Measurements from ENCODE around the gene PRSS57. TPM values are rescaled to one million over a fixed set of nuclear protein-coding genes. Genes with fewer than 3 reads are reported as not detected.

PRSS57 gene
- total and polyA plus RNA-seq, 5 donors: not detected

DNA sequence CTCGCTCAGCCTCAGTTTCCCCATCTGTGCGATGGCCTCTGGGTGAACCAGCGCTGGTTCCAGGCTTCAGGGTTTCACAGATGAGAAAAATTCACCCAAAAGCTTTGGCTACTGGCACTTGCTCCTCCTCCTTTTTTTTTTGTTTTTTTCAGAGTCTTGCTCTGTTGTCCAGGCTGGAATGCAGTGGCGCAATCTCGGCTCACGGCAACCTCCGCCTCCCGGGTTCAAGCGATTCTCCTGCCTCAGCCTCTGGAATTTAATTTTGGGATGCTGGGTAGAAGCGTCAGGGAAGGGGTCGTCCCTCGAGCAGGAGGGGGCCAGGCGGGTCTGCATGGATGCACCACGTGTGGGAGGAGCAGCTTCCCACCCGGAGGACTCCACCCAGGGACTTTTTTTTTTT lies 7.0 kb downstream of the PRSS57 start:
- no peaks in the 10 kb centered on the region for H3K4me1 ChIP-seq (ENCODE audit: control insufficient read depth, insufficient read depth, low read length)
- peak in 2 of 3 donors; percentile 59 to 74 for DNase-seq
- no peak for ATAC-seq
- no peak overlapping the region for H3K27ac ChIP-seq (ENCODE audit: low read length)
- H3K27me3 ChIP-seq (ENCODE audit: control insufficient read depth, insufficient read depth): no peaks in the 10 kb centered on the region
- WGBS: 62% methylated on average over 15 of the region's 15 CpGs
- intact Hi-C loops (cut with DNase I): no loop called here
- no peaks in the 10 kb centered on the region for H3K9me3 ChIP-seq (ENCODE audit: control insufficient read depth, low read length)
- no peak overlapping the region for H3K4me3 ChIP-seq (ENCODE audit: low read length)

DNA sequence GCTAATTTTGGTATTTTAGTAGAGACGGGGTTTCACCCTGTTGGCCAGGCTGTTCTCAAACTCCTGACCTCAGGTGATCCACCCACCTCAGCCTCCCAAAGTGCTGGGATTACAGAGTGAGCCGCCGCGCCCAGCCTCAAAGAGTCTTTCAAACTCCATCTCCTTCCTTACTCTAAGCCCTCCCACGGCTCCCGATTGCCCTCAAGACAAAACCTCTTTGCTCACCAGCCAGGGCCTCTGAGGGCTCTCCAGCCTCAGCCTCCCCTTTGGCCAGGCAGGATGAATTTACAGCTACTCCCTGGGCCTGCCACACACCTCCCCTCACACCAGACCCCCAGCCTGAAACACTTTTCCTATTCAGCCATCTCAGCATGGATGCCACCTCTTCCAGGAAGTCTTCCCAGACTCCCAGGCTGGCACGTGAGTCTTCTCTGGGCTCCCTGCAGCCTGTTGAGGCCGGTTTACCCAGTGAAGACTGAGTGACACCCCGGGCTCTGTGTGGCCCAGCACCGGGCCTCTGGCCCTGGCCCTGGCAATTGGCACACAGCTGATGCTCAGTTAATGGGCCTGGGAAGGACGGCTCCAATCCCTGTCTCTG lies 7.6 kb downstream of the PRSS57 start:
- H3K4me1 ChIP-seq (ENCODE audit: control insufficient read depth, insufficient read depth, low read length): no peaks in the 10 kb centered on the region
- H3K4me3 ChIP-seq (ENCODE audit: low read length): no peak overlapping the region
- DNase-seq (peak in 1 of 3 donors; percentile 48), ATAC-seq (no peak)
- no peak overlapping the region for H3K27ac ChIP-seq (ENCODE audit: low read length)
- no peaks in the 10 kb centered on the region for H3K9me3 ChIP-seq (ENCODE audit: control insufficient read depth, low read length)
- intact Hi-C loops (cut with DNase I): no loop called here
- no peaks in the 10 kb centered on the region for H3K27me3 ChIP-seq (ENCODE audit: control insufficient read depth, insufficient read depth)
- WGBS: 91% methylated on average over 11 of the region's 11 CpGs

DNA sequence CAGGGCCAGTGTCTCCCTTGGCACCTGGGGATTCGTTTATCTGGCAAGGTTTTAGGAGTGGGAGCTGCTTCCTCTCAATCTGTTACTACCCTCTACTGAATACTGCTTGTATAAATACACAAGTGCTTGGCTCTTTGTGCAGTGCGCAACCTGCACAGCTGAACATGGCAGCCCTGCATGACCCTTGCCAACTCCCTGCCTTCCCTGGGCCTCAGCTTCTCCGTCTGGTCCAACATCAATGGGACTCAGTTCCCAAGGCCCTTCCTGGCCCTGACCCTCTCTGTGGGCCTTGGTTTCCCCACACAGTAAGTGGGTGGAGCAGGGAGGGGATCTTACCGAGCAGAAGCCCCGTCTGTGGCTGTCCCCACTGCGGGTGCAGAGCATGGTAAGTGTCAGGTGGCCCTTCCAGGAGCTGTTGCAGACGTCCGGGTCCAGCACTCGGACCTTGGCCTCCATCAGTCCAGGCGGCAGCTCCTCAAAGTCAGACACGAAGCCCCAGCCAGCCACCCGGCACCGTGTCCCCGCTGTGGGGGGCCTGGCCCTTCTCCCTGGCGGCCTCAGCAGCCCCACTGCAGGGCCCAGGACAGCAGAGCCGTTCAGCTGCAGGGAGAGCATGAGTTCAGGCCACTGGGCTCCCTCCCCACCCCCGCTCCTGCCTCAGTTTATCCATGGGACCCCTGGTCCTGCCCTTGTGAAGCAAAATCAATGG lies 8.5 kb downstream of the PRSS57 start:
- WGBS: 67% methylated on average over 17 of the region's 17 CpGs
- intact Hi-C loops (cut with DNase I): no loop called here
- ATAC-seq: no peak

DNA sequence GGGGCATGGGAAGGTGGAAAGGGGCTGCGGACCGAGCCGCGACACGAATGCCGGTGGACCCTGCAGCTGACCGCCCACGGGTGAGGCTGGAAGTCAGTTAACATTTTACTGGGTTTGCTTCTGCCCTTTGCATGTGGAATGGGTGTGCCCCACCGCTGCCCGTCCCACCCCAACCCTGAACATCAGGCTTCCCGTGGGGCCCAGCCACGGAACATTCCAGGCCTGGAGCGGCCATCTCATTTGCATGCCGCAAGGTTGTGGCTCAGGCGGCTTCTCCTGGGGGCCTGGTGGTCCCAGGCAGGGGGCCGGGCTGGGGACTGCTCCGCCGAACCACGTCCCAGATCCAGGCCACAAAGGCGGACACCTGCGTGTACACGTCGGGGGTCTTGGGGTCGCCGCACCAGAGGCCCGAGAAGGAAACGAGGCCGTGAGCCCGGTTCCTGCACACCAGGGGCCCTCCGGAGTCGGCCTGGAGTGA lies 9.8 kb downstream of the PRSS57 start:
- no peaks in the 10 kb centered on the region for H3K4me1 ChIP-seq (ENCODE audit: control insufficient read depth, insufficient read depth, low read length)
- DNase-seq (peak in 2 of 3 donors; percentile 41 to 63), ATAC-seq (no peak)
- no peaks in the 10 kb centered on the region for H3K27me3 ChIP-seq (ENCODE audit: control insufficient read depth, insufficient read depth)
- no peak overlapping the region for H3K4me3 ChIP-seq (ENCODE audit: low read length)
- intact Hi-C loops (cut with DNase I): no loop called here
- H3K27ac ChIP-seq (ENCODE audit: low read length): no peak overlapping the region
- WGBS: 80% methylated on average over 31 of the region's 31 CpGs
- H3K9me3 ChIP-seq (ENCODE audit: control insufficient read depth, low read length): no peaks in the 10 kb centered on the region

More for the DNA sequence above, 8.5 kb downstream of the PRSS57 start:
- peak in 2 of 3 donors; percentile 42 to 62 for DNase-seq
- Histone ChIP-seq H3K9me3 (ENCODE audit: control insufficient read depth, low read length) (no peaks in the 10 kb centered on the region), H3K27me3 (ENCODE audit: control insufficient read depth, insufficient read depth) (no peaks in the 10 kb centered on the region), H3K4me3 (ENCODE audit: low read length) (no peak overlapping the region), H3K4me1 (ENCODE audit: control insufficient read depth, insufficient read depth, low read length) (no peaks in the 10 kb centered on the region), H3K27ac (ENCODE audit: low read length) (no peak overlapping the region)

DNA sequence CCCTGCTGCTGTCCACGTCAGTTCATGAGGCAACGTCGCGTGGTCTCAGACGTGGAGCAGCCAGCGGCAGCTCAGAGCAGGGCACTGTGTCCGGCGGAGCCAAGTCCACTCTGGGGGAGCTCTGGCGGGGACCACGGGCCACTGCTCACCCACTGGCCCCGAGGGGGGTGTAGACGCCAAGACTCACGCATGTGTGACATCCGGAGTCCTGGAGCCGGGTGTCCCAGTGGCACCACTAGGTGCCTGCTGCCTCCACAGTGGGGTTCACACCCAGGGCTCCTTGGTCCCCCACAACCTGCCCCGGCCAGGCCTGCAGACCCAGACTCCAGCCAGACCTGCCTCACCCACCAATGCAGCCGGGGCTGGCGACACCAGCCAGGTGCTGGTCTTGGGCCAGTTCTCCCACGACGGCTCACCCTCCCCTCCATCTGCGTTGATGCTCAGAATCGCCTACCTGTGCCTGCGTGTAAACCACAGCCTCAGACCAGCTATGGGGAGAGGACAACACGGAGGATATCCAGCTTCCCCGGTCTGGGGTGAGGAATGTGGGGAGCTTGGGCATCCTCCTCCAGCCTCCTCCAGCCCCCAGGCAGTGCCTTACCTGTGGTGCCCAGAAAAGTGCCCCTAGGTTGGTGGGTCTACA lies 12.5 kb downstream of the PRSS57 start:
- 80% methylated on average over 25 of the region's 25 CpGs for WGBS
- no peak overlapping the region for H3K27ac ChIP-seq (ENCODE audit: low read length)

DNA sequence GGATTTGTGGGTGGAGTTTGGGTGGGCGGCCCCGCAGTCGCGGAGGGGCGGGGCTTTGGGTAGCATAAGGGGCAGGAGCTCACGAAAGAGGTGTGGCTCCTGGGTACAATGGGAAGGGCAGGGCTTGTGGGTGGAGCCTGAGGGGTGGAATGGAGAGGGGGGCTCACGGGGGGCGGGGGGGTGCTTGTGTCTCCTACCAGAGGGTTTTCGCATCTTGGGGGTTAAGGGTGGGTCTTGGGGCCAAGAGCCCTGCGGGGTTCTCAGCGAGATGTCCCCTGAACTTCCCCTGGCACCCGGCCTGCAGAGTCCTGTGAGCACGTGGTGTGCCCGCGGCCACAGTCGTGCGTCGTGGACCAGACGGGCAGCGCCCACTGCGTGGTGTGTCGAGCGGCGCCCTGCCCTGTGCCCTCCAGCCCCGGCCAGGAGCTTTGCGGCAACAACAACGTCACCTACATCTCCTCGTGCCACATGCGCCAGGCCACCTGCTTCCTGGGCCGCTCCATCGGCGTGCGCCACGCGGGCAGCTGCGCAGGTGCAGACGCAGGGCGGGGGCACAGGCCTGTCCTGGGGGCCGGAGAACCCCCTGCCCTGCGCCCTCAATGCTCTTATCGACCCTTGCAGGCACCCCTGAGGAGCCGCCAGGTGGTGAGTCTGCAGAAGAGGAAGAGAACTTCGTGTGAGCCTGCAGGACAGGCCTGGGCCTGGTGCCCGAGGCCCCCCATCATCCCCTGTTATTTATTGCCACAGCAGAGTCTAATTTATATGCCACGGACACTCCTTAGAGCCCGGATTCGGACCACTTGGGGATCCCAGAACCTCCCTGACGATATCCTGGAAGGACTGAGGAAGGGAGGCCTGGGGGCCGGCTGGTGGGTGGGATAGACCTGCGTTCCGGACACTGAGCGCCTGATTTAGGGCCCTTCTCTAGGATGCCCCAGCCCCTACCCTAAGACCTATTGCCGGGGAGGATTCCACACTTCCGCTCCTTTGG lies 13.9 kb downstream of the PRSS57 start:
- WGBS: 67% methylated on average over 54 of the region's 54 CpGs
- no peaks in the 10 kb centered on the region for H3K27me3 ChIP-seq (ENCODE audit: control insufficient read depth, insufficient read depth)

More for the DNA sequence above, 12.5 kb downstream of the PRSS57 start:
- ATAC-seq: no peak
- H3K9me3 ChIP-seq (ENCODE audit: control insufficient read depth, low read length): no peaks in the 10 kb centered on the region
- H3K4me1 ChIP-seq (ENCODE audit: control insufficient read depth, insufficient read depth, low read length): no peaks in the 10 kb centered on the region
- DNase-seq: peak in 2 of 3 donors; percentile 73
- no peaks in the 10 kb centered on the region for H3K27me3 ChIP-seq (ENCODE audit: control insufficient read depth, insufficient read depth)
- no peak overlapping the region for H3K4me3 ChIP-seq (ENCODE audit: low read length)
- intact Hi-C loops (cut with DNase I): no loop called here

DNA sequence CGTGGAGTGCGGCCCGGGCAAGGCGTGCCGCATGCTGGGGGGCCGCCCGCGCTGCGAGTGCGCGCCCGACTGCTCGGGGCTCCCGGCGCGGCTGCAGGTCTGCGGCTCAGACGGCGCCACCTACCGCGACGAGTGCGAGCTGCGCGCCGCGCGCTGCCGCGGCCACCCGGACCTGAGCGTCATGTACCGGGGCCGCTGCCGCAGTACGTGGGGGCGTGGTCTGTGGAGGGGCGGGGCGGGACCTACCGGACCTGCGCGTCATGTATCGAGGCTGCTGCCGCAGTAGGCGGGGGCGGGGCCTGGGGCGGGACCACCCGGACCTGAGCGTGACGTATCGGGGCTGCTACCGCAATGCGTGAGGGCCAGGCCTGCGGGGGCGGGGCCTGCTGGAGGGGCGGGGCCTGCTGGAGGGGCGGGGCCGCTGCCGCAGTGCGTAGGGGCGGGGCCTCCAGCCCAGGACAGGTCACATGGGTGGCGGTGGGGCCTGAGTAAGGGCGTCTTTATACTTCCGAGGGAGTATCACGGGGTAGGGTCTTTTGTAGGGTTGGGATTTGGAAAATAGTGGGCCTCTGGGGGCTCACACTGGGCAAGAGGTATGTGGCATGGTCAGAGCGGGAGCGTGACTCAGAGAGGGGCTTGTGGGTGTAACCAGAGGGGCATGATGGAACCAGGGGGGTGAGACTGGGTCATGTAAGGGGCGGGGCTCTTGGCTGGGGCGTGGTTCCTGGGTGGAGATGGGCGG lies 14.8 kb downstream of the PRSS57 start:
- peak overlapping the region; percentile 53 for H3K4me3 ChIP-seq (ENCODE audit: low read length)
- intact Hi-C loops (cut with DNase I): no loop called here
- no peaks in the 10 kb centered on the region for H3K4me1 ChIP-seq (ENCODE audit: control insufficient read depth, insufficient read depth, low read length)
- H3K27me3 ChIP-seq (ENCODE audit: control insufficient read depth, insufficient read depth): no peaks in the 10 kb centered on the region
- peak overlapping the region; percentile 90 for H3K27ac ChIP-seq (ENCODE audit: low read length)
- peak; percentile 100 for DNase-seq
- ATAC-seq: peak; percentile 80 to 88
- under 1% methylated on average over 70 of the region's 70 CpGs for WGBS
- H3K9me3 ChIP-seq (ENCODE audit: control insufficient read depth, low read length): no peaks in the 10 kb centered on the region

More for the DNA sequence above, 13.9 kb downstream of the PRSS57 start:
- intact Hi-C loops (cut with DNase I): no loop called here
- ATAC-seq (peak in 1 of 2 donors; percentile 0), DNase-seq (peak in 2 of 3 donors; percentile 87 to 95)
- Histone ChIP-seq H3K9me3 (ENCODE audit: control insufficient read depth, low read length) (no peaks in the 10 kb centered on the region), H3K4me1 (ENCODE audit: control insufficient read depth, insufficient read depth, low read length) (no peaks in the 10 kb centered on the region), H3K4me3 (ENCODE audit: low read length) (peak overlapping the region; percentile 42), H3K27ac (ENCODE audit: low read length) (no peak overlapping the region)

DNA sequence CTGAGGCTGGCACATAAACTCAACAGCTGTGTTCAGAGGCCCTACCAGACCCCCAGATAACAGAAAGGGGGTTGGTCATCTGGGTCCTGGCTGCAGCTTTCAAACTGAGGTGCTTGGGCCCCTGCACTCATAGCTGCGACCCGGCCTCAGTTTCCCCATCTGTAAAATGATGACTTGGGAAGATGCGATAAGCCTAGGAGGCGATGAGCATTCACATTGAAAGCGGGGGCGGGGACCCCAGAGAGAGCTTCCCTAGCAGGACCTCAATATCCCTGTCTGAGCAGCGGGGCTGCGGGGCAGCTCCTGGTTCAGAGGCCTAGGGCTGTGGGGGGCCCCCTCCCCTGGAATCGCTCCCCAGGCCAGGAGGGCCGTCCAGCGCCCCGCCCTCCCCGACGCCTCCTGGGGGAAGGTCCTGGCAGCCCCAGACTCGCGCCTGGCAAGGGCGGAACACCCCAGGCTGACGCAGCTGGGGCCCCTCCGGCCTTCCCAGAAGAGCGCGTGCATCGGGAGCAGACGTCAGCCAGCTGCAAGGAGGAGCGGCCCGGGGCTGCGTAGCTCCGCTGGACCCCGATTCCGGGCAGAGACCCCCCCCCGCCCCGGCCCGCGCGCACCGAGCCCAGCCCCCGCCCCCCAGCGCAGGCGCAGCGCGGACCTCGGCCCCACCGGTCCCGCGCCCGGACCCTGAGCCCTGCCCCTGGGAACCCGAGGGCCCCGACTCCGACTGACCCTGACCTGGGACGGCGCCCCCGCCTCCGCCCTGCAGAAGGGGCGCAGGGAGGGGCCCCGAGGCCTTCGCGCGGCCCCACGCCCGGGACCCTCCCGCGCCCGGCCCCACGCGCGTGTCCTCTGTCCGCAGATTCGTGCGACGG lies 15.6 kb downstream of the PRSS57 start:
- ATAC-seq (peak; percentile 19 to 24), DNase-seq (peak; percentile 91 to 92 (median 92))
- H3K4me3 ChIP-seq (ENCODE audit: low read length): peak overlapping the region; percentile 53
- WGBS: 5% methylated on average over 69 of the region's 69 CpGs
- no peaks in the 10 kb centered on the region for H3K9me3 ChIP-seq (ENCODE audit: control insufficient read depth, low read length)
- intact Hi-C loops (cut with DNase I): no loop called here
- H3K27me3 ChIP-seq (ENCODE audit: control insufficient read depth, insufficient read depth): no peaks in the 10 kb centered on the region
- no peaks in the 10 kb centered on the region for H3K4me1 ChIP-seq (ENCODE audit: control insufficient read depth, insufficient read depth, low read length)
- peak overlapping the region; percentile 43 for H3K27ac ChIP-seq (ENCODE audit: low read length)

DNA sequence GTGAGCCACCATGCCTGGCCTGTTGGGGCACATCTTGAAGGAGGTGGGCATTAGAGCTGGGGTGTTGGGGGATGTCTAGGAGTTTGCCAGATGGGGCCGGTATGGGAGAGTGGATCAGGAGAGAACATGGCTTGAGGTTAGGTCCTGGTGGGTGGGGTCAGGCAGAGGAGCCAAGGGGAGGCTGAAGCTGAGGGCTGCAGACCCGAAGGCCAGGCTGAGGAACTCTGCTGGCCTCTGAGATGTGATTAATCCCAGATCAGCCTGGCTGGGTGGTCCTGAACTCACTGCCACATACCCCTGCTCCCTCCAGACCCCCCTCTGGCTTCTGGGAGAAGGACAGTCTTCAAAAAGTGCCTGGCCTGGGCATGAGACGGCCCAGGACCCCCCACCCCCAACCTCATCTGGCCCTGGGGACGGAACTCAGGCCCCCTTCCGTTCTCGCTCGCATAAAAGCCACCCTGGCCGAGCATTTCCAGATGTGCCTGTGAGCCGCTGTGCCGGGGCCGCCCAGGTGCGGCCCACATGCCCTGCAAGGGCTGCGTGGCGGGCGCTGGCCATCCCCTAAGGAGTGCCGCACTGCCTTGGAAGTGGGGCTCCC lies 16.4 kb downstream of the PRSS57 start:
- H3K4me3 ChIP-seq (ENCODE audit: low read length): no peak overlapping the region
- H3K27me3 ChIP-seq (ENCODE audit: control insufficient read depth, insufficient read depth): no peaks in the 10 kb centered on the region
- WGBS: 90% methylated on average over 16 of the region's 16 CpGs
- peak overlapping the region; percentile 2 for H3K27ac ChIP-seq (ENCODE audit: low read length)
- DNase-seq: peak; percentile 27 to 72 (median 71)
- no peaks in the 10 kb centered on the region for H3K9me3 ChIP-seq (ENCODE audit: control insufficient read depth, low read length)
- intact Hi-C loops (cut with DNase I): no loop called here
- ATAC-seq: no peak
- H3K4me1 ChIP-seq (ENCODE audit: control insufficient read depth, insufficient read depth, low read length): no peaks in the 10 kb centered on the region
